ENCODE data around the gene ABL1.

Gene ABL1

GRCh38 chr9:130872912-130873503 is 38.0 kb downstream of the ABL1 start:
- DNase-seq, result no peak

GRCh38 chr9:130873966-130874365 is 38.9 kb downstream of the ABL1 start:
- no peak for DNase-seq

- no peak for DNase-seq
These were observed 39.7 kb downstream of the ABL1 start for GRCh38 chr9:130874783-130875182.

- DNase-seq, result no peak
These were observed 42.2 kb downstream of the ABL1 start for GRCh38 chr9:130877300-130877699.

- DNase-seq, result no peak
These were observed 43.2 kb downstream of the ABL1 start for GRCh38 chr9:130878295-130878694.

GRCh38 chr9:130879863-130880411 is 44.9 kb downstream of the ABL1 start:
- no peak for DNase-seq

GRCh38 chr9:130880599-130881220 is 45.7 kb downstream of the ABL1 start:
- DNase-seq, result no peak

- no peak for DNase-seq
These were observed 46.5 kb downstream of the ABL1 start for GRCh38 chr9:130881516-130881915.

GRCh38 chr9:130882696-130883225 is 47.7 kb downstream of the ABL1 start:
- no peak for DNase-seq

- no peak for DNase-seq
These were observed 48.4 kb downstream of the ABL1 start for GRCh38 chr9:130883479-130883878.

- no peak for DNase-seq
These were observed 49.1 kb downstream of the ABL1 start for GRCh38 chr9:130884111-130884531.

- no peak for DNase-seq
These were observed 49.8 kb downstream of the ABL1 start for GRCh38 chr9:130884542-130885483.

- no peak for DNase-seq
These were observed 50.7 kb downstream of the ABL1 start for GRCh38 chr9:130885484-130886375.

GRCh38 chr9:130886981-130887380 is 51.9 kb downstream of the ABL1 start:
- DNase-seq, result no peak

GRCh38 chr9:130887494-130888144 is 52.6 kb downstream of the ABL1 start:
- no peak for DNase-seq

- DNase-seq, result no peak
These were observed 53.3 kb downstream of the ABL1 start for GRCh38 chr9:130888146-130888885.

GRCh38 chr9:130890124-130890523 is 55.1 kb downstream of the ABL1 start:
- no peak for DNase-seq

GRCh38 chr9:130890870-130891687 is 56.0 kb downstream of the ABL1 start:
- no peak for DNase-seq

GRCh38 chr9:130891688-130892476 is 56.8 kb downstream of the ABL1 start:
- no peak for DNase-seq
